Measurements from ENCODE around the gene ASXL1.

Gene ASXL1

DNA sequence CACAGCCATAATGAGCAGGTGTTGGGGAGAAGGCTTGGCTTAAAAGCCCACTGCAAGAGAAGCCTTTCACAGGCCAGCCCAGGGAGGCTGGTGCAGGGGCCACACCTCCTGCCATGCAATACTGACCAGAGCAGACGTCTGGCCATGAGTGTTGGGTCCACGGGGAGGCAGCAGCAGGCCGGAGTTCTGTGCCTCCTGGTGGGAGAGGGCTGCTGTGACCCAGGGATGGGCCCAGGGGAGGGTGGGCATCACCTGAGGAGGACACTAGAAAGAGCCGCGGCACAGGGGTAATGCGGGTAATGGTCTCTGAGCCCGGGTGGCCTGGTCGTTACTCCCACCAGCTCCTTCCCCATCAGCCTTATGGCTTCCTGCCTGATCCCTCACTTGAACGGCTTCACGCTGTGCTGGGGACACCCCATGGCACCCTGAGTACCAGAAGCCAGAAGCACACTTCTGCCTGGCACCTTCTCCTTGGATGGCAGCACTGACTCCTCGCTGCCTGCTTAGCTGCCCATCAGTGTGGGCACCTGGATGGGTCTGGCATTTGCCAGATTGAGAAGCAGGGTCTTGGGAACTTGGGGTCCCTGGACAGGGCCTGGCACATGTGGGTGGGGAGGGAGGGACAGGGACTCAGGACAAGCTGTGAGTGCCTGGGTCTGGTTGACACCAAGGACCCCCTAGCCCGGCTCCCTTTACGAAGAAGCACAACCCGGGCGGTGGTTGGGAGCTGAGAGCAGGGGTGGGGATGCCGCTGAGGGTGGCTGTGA lies 108.8 kb downstream of the ASXL1 start:
- no peak for DNase-seq (ENCODE audit: low spot score)

DNA sequence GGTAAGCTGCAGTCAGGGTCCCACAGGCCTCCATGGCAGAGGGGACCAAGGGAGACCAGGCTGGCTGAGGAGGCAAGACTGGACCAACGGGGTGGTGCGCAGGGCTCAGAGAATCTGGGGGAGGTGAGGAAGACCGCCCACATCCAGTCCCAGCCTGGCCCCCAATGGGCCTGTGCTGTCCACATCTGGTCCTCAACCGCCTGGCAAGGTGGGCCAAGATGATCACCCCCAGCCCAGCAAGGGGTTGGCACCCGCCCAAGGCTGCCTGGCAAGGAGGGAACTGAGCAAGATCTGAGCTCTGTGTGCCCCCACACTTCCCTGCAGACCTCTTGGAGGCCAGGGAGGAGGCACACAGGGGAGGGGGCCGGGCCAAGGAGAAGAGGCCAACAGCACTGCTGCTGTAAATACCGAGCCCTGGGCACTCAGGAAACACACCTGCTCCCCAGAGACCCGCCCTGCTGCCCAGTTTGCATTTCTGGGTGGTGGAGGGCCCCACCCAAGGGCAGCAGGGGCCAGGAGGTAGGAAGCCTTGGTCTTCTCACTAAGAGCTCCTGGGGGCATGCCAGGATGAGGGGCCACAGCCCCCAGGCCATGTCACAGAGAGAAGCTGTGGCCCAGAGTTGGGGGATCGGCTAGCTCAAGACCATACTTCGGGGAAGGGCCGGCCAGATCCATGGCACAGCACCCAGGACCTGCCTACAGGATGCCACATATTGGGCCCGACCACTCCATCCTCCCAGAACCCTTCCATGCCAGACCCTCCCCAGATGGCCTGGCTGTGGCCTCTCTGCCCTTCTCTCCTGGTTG lies 109.6 kb downstream of the ASXL1 start:
- DNase-seq (ENCODE audit: low spot score): no peak

DNA sequence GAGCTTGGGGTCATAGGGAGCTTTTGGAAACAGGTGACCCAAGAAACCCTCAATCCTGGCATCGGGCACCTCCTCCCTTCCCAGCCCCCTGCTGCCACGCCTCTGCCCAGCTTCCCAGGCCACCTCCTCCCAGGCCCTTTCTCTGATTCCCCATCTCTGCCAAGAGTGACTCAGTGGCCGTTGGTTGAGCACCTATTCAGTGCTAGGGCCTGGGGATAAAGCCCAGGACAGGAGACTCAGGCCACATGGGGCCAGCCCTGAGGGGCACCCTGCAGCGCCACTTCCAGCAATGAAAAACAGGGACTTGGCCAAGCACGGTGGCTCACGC lies 110.1 kb downstream of the ASXL1 start:
- no peak for DNase-seq (ENCODE audit: low spot score)

DNA sequence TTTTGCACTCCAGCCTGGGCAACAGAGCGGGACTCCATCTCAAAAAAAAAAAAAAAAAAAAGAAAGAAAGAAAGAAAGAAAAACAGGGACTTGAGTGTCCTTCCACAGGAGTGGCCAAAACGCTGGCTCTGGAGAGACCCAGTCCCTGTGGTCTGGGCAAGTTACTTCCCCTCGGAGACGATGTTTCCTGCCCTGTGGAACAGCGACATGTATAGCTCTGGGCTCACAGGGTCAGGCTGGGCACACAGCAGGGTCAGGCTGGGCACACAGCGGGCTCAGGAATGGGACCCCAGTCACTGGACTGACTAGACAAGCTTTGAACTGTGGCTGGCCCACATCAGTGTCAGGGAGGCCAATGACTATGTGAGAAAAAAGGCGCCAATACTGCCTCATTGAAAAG lies 110.7 kb downstream of the ASXL1 start:
- DNase-seq (ENCODE audit: low spot score): no peak

DNA sequence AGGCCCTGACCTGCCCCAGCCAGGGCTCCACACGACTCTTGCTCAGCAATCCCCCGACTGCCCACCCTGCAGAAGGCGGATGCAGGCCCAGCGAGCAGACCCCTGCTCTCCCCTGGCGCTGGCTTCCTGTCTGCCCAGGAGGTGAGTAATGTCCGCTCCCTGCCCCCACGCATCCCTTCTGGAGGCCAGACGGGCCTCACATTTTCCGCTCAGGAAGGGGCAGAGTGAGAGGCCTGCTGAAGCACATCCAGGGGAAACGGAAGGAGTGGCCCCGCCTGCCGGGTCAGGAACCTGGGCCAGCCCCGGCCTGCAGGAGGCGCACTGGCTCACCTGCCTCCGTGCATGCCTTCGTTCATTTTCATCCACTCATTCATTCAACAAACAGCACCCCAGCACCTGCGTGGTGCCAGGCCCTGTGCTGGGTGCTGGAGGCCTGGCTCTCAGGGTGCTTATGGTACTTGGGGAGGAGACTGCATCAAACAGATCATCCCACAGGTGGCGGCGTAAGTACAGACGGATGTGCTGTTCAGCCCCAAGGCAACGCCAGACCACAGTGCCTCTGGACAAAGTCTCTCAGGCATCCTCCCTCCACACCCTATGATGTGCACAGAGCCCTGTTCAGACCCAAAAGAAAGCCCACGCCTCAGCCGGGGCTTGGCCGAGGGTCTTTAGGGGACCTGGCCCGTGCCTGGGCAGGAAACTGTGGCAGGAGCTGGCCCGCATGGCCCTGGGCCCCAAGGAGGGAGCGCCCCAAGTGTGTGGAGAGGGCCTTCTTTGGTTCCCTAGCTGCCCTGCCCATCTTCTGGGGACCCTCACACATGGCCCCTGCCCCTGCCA lies 112.1 kb downstream of the ASXL1 start:
- DNase-seq (ENCODE audit: low spot score): no peak

DNA sequence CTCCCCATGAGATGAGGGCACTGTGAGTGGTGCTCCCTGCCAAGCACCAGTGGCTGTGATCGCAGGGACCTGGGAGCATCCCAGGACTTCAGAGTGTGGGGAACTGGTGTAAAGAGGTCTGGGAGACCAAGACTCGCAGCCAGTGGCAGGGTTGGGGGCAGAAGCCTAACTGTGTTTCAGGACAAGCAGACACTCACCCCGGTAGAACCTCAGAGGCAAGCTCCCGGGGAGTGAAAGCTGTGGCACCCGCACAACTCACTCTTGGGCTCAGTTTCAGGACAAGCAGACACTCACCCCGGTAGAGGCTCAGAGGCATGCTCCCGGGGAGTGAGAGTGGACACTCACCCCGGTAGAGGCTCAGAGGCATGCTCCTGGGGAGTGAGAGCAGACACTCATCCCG lies 112.8 kb downstream of the ASXL1 start:
- no peak for DNase-seq (ENCODE audit: low spot score)

DNA sequence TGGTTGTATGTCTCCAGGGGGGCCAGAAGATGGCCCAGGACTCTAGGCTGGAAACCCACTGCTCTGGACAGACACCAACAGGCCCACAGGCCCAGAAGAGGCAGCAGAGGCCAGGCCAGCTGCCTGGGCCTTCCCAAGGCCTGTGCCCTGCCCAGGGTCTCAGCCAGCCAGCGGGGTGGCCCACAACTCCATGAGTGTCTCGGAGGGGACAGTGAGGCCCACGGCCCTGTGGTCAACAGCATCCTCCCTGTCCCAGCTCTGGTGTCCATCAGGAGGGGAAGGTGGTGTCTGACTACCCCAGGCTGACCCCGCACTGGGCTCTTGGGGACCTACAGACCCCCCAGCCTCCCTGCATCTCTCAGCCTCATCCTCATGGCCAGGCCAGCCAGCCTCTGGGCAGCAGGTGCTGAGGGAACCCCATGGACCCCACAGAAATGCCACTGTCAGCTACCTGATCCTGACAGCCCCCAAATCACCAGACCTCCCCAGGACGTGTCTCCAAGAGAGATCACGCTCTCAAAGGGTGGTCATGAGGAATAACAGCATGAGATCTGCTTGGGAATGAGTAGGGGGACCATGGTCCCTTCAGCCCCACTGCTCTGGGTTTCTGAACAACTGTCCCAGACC lies 114.6 kb downstream of the ASXL1 start:
- DNase-seq (ENCODE audit: low spot score): no peak

DNA sequence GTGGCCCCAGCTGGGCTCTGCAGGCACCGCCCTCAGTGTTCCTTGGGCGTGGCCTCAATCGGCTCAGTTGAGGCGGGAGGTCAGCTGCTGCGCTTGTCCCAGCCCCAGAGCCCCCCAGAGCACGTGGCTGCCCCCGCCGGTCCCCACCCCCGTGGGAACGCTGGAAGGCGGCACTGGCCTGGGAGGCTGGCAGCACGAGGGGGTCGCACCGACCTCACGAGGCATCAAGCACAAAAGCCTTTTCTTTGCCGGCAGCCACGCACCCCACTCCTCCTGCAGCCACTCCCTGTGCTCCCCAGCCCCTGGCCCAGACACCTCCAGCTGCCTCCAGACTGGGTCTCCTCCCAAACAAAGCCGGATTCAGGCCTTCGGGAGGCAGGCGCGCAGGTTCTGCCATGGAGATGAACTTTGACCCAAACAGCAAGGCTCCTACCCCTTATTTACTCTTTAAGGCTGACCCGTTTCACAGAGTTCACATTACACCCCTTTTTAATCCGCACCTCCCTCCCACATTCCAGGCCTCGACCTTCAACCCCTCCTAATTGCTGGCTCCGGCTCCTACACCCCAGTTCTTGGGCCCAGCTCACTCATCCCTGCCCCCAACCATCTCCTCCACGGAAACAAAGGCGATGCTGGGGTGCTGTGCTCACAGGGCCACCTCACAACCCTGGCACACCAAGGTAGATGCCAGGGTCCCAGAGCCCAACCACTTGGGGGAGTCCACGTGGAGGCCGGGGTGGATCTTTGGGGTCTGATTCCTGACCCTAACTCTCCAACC lies 115.3 kb downstream of the ASXL1 start:
- DNase-seq (ENCODE audit: low spot score): no peak

DNA sequence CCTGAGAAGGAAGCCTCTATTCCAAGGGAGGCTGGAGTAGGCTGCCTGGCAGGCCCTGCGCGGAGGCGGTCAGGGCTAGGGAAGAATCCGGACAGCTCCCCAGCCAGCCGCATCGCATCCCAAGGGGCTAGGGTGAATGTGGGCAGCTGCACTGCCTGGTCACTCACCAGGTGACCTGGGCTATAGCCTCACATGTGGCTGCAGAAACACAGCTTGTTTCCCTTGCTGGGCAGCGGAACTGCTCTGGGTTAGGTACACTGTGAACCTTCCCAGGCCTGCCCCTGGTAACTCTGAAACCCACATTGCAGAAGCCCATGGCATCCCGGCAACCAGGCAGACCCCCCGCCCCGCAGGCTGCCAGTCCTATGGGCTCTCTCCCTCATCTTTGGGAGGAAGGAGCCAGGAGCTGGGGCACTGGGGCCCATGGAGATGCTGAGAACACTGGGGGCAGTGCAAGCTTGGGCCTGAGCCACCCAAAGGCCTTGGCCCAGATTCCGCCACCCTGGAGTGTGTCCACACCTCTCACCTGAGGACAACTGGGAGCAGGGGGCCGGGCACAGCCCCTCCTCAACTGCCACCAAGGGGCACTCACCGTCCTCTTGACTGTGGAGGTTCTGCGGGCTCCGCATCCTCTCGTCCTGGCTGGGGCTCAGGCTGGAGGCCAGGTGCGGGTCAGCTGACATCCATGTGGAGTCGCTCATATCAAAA lies 116.0 kb downstream of the ASXL1 start:
- DNase-seq (ENCODE audit: low spot score): no peak

DNA sequence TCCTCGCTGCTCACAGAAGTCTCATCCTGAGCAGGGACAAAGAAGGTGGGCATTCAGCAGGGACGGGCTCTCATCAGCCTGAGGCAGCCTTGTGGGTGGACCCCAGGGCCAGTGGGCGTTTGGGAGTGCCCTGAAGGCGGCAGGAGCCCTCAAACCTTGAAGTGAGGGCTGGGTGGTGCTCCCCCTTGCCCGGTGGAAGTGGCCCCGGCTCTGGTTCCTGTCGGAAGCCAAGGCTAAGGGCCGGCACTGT lies 116.5 kb downstream of the ASXL1 start:
- no peak for DNase-seq (ENCODE audit: low spot score)

DNA sequence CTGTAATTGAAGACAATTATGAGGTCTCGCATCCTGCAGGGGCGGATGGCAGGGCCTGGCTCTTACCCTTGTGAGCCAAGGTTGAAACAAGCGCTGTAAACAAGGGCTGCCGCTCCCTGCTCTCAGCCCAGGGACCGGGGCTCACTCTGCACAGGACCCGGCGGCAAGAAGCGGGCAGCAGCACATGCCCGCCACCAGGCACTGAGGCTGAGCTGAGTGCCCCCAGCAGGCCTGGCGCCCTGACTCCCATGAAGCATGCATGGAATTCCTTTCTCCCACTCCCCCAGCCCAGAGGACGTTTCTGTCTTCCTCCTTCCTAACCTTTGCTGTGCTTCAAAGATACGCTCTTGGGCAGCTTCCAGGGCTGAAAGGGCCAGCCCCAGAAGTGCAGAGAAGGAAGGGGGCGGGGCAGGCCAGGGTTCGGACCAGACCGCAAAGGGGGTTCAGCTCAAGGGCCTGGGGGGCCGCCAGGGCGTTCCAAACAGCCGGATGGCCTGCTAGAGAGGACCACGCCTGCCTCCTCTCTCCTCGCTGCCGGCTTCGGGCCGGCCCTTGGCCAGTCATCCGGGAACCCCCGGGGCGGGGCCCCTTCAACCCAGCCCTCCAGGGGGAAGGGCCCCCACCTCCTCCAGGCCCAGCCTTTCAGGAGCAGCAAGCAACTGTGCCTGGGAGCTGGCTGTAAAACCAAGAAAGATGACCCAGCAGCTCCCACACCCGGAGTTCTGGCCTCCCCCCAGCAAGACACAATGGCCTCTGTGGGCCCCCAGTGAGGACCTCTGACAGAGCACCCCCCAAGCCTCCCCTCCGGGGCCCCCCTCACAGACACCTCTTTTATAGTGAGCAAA lies 117.1 kb downstream of the ASXL1 start:
- peak; percentile 94 for DNase-seq (ENCODE audit: low spot score)

DNA sequence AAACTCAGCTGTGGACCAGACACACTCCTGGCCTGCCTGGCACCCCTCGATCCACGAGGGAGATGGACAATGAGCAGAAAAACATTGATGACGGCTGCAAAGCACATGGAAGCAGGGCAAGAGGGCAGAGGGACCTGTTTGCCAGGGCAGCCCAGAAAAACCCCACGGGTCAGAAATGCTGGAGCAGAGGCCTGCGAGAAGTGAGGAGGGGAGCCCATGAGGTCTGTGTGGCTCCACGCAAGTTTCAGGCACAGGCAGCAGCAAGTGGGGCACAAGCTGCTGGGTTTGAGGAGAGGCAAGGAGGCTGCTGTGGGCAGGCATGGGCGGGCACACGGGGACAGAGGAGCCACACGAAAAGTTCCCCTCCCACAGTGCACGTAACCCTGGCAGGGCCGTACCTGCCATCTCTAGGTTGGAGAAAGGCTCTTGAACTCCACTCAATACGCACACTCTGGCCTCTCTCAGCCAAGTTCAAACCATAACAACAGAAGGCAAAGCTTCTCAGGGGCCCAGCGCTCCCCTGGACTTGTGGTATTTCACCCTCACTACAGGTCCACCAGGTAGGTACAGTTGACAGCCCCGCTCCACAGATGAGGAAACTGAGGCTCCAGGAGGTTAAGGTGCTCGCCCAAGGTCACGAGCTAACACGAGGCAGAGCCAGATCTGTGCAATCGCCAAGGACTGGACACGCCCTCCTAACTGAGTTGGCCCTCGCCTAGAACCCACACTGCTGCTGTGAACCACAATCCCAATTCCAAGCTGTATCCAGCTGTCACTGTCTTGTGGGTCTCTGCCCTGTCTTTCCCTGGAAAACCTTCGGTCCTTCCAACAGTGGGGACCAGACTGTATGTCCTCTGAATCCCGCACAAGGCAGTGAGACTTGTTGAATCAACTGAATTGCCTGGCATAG lies 118.8 kb downstream of the ASXL1 start:
- DNase-seq (ENCODE audit: low spot score): no peak

DNA sequence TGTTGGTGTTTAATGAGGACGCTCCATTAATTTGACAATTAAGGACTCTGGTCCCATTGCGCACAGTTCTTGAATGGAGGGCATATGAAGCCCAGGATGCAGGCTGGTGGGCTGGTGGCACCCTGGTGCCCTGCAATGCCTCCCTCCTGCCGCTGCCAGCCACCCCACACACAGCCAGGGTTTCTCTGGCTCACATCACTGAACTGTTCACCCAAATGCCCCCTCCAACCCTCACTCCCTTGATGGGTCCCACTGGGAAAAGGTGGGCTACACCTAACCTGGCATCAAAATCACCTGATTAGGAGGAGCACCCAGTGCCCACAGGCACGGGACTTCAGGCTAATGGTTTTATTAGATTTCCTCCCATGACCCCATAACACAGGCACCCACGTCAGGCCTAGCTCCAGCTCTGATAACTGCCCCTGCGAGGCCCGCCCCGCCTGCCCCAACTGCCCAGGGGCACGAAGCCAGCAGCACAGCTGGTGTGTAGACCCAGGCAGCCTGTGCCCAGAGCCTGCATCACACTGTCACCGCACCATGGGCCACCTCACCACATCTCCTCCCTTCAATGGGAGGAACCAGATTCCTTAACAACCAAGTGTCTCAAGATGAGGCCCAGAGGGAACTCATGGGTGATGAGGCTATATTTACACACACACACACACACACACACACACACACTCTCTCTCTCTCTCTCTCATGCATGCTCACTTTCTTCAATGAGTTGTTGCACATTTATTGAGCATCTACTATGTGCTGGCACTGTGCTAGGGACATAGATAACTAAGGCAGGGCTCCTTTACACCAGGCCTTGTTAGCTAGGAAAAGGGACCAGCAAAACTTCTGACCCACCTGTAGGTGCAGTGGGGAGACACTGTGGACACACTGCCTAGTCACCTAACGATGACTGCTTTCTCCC lies 119.7 kb downstream of the ASXL1 start:
- no peak for DNase-seq (ENCODE audit: low spot score)

DNA sequence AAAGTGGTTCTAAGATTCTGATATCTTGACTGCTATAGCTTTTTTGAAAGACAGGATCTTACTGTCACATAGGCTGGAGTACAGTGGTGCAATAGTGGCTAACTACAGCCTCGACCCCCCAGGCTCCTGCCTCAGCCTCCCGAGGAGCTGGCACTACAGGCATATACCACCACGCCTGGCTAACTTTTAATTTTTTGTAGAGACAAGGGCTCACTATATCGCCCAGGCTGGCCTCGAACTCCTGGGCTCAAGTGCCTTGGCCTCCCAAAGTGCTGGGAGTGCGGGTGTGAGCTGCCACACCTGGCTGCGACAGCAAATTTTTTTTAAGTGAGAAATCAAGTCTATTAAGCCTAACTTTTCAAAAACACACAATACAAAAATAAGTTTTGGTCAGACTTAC lies 120.4 kb downstream of the ASXL1 start:
- no peak for DNase-seq (ENCODE audit: low spot score)

DNA sequence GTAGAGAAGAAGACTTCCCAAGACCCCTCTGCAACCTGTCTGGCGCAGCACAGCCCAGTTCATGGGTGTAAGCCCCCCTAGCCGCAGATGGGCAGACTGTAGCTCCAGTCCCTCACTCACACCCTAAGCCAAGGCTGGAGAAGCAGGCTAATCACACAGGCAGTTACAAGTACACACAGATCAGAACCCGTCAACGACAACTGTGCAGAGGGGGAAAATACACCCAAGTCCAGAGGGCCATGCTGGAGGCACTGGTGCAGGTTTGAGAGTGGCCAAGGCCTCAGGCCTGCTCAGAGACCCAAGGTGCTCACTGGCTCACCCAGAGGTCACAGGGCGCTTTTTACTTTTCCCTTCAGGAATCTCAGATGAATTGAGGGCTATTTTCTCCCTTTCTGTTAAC lies 120.9 kb downstream of the ASXL1 start:
- DNase-seq (ENCODE audit: low spot score): no peak

DNA sequence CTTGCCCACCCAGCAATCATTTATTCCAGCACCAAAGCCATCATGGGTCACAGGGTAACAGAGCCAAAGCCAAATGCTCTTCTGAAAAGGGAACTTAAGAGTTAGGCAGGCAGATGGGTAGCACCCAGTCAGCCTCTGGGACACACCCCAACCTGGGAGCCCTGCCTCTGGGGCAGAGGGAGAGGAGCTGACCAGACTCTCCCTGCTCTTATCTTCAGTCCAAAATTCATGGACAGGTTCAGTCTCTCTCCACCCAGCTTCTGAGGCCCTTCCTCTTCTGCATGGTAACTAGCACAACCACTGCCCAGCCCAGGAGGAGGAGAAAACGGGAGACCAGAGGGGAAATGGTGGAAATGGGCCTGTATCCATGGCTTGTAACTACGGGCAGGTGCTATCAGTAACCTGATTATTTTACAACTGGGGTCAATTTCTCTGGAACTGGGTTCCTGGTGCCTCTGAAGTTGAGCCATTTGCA lies 121.6 kb downstream of the ASXL1 start:
- no peak for DNase-seq (ENCODE audit: low spot score)

DNA sequence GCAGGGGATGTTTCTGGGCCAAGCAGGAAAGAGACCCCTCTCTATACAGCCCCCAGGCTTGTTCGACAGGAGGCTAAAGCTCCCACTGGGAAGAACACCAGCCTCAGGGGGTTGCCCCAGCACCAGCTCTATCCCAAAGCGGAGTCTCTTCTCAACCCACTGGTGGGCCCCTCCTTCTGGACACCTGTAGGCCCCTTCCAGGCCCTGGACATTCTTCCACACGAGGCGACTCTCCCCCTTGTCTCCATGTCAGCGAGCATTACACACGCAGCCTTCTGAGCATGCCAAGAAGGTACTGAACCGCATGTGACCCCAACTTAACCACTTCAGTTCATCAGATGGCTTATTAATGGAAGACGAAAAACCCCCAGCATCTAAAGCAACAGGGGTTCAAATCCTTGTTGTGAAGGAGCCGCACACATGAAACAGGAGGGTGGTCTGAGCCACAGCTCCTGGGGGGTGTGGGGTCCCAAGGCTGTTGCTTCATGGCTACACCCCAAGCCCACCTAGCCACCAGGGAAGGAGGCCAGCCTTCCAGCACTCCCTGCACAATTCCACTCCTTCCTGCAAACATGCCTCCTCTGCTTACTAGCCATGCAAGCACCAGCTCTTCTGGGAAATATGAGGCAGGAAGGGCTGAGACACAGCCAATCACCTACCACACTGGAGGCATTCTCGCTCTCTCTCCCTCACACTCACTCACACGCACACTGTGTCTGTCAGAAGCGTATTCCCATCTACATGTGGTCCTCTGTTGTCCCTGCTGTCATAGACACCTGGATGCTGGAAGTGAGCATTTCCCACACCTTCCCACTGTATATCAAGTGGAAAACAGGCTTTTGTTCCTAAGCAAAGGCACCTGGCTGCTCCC lies 122.5 kb downstream of the ASXL1 start:
- DNase-seq (ENCODE audit: low spot score): no peak

Measured in left forelimb (tissue), 1 donor.